HG03108 (cell line): Measurements from ENCODE around the gene TMEM219.
"Not testable (repeated sequence)": the region's sequence is repeated elsewhere in the genome, so short reads cannot be mapped to it uniquely, and the experiment has no call there.

Experiments
- ATAC-seq: cut with Tn5 transposase; IDR thresholded peaks from one replicate; pipeline ENCODE4 v1.9.1; 2021; ENCODE audit warnings: moderate library complexity; ENCODE audit not compliant: unreplicated experiment

TMEM219 gene

GRCh38 chr16:30010844-30011713 lies 49.2 kb downstream of the TMEM219 start, which contains the start of gene DOC2A:
Gene DOC2A (minus strand): TSS chr16:30011027. CDS start chr16:30010222, 805 bp downstream.
- no peak for ATAC-seq

GRCh38 chr16:30011714-30012504 lies 50.0 kb downstream of the TMEM219 start:
- no peak for ATAC-seq

GRCh38 chr16:30012598-30012997 lies 50.7 kb downstream of the TMEM219 start:
- ATAC-seq, result not testable (repeated sequence)

- ATAC-seq, result not testable (repeated sequence)
Measured at GRCh38 chr16:30015450-30015849, 53.6 kb downstream of the TMEM219 start.

- no peak for ATAC-seq
Measured at GRCh38 chr16:30016555-30017276, 54.8 kb downstream of the TMEM219 start.

- no peak for ATAC-seq
Measured at GRCh38 chr16:30017277-30017656, 55.4 kb downstream of the TMEM219 start.

- not testable (repeated sequence) for ATAC-seq
Measured at GRCh38 chr16:30017937-30018336, 56.1 kb downstream of the TMEM219 start.

- no peak for ATAC-seq
Measured at GRCh38 chr16:30018731-30019158, 56.9 kb downstream of the TMEM219 start.
